ENCODE data around the gene CLDN4.
"Not testable (repeated sequence)": the region's sequence is repeated elsewhere in the genome, so short reads cannot be mapped to it uniquely, and the experiment has no call there.

CLDN4 gene

DNA sequence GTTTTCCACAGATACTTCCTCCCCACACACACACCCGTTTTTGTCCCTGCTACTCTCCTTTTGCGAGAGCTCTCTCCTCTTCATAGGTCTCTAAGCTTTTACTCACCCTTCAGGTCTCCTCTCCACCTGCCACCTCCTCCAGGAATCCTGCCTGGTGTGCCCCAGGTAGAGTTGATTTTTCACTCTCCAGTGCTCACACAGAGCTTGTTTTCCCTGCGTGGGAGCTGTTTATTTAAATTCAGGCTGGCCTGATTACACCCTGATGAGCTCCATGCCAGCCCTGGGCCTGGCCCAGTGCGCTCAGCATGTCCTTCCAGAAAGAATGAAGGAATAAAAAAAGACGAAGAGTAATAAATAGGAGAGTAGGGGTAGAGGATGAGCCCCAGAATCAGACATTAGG, 7.5 kb upstream of the CLDN4 start:
- DNase-seq (ENCODE audit: low read depth in 2 of 2, low spot score in 1 of 2), result no peak

DNA sequence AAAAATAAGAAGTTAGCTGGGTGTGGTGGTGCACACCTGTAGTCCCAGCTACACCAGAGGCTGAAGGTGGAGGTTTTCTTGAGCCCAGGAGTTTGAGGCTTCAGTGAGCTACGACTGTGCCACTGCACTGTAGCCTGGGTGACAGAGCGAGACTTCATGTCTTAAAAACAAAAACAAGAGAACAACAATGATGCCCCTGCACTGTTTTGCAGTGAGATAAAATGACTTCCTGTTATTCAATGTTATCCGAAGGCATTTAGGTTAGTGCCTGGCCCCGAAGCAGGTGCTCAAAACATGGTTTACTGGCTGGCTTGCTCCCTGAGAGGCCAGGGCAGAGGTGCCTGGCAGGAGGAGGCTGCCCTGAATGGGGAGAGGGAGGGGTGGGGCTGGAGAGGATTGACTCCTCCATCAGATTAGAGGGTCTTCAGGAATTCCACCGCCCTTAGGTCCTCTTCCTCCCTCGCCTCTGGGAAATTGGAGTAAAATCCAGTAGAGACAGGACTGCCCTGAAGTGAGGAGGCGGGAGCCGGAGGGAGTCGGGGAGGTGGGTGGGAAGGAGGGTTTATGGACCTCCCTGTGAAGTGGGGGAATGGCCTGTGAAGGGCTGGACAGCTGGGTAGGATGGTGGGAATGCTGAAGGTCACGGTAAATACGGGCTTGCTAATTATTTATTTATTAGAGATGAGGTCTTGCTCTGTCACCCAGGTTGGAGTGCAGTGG, 6.8 kb upstream of the CLDN4 start:
- no peak for DNase-seq (ENCODE audit: low read depth in 2 of 2, low spot score in 1 of 2)

DNA sequence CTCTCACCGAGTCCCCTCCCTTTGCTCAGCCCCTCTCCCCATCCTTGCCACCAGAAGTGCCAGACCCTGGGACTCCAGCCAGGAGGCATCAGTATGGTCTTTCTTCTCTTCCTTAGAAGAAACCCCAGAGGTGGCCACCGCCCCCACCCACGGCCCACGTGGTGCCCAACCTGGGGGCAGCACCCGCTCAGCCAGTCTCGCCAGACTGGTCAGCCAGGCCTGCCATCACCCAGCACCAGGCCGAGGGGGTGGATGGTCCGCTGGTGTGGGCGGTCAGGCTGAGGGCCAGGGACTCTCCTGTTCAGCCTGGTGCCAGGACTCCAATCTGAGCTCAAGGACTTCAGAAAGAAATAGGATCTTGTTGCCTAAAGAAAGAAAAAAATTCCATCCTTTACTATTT, 5.8 kb upstream of the CLDN4 start:
- DNase-seq (ENCODE audit: low read depth in 2 of 2, low spot score in 1 of 2), result no peak

DNA sequence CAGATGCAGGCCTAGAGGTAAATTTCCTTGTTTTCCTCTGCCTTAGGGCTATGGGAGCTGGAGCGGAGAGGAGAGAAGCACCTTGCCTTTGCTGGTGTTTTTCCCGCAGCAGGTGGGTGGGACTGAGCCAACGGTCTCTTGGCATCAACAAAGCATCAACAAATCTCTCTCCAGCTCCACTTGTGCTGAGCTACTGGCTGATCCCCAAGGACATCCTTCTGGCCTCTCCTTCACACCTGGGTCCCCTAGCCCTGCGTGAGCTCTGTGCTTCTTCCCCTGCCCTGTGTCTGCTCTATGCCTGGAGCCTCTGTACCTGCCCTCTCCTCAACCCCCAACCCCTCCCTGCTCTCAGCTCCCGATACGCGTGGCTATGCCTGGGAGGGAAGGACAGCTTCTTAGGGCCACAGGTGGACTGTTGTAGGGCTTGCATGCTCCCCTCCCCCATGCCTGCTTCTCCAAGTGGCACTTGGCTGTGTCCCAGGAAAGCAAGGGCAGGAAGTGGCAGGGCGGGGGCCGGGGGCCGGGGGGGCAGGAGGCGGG, 3.2 kb upstream of the CLDN4 start:
- no peak for DNase-seq (ENCODE audit: low read depth in 2 of 2, low spot score in 1 of 2)

DNA sequence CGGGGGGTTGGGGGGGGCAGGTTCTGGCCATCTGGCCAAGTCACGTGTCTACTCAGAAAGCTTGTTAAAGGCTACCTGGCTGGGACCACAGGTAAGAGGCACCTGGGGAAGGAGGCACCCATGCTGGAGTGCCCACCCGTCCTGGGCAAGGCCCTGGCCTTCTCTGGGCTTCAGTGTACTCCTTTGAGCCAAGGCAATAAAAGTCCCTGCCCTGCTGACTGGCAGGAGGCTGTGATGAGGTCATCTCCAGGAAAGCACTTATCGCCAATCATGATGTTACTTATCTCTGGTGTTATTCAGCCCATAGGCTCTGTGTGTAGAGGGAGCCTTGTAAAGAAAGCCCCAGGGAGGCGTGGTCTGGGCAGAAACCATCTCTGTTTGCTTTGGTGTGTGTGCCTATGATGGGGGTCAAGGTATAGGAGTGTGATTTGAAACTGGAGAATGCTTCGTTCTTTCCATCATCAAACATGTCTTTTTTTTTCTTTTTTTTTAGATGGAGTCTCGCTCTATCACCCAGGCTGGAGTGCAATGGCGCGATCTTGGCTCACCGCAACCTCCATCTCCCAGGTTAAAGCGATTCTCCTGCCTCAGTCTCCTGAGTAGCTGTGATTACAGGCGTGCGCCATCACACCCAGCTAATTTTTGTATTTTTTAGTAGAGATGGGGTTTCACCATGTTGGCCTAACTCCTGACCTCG, 2.5 kb upstream of the CLDN4 start:
- no peak for DNase-seq (ENCODE audit: low read depth in 2 of 2, low spot score in 1 of 2)

DNA sequence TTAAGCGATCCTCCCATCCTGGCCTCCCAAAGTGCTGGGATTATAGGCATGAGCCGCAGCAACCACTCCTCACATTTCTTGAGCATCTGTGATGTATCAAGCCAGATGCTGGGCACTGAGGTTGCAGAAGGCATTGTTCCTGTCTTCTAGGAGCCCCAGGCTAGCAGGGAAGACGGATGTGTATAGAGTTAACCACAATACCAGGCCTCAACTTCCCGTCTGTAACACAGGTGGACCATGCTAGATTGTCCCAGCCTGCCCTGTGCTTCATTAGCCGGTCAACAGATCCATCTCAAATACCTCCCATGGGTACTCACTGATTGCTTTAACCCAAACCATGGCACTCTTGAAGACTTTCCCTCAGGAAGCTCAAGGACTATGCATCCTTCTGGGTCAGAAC, 1.8 kb upstream of the CLDN4 start:
- DNase-seq (ENCODE audit: low read depth in 2 of 2, low spot score in 1 of 2), result no peak

DNA sequence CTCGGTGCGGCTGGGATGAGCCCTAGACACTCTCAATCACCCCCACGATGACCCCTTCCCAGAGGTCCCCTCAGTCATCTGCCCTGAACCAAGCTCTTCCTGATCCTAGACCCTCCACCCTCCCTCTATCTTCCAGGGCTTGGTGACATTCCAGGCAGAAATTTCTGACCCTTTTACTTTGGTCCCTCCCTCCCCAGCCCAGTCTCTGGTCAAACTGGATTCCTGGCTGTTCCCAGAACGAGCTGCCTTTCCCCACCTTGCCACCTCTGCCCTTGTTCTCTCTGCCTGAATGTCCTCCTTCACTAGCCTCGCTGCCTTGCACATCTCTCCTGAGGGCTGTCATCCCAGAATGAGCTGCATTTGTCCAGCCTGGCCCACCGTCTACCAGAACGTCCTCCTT, 1.3 kb upstream of the CLDN4 start:
- DNase-seq (ENCODE audit: low read depth in 2 of 2, low spot score in 1 of 2), result no peak

DNA sequence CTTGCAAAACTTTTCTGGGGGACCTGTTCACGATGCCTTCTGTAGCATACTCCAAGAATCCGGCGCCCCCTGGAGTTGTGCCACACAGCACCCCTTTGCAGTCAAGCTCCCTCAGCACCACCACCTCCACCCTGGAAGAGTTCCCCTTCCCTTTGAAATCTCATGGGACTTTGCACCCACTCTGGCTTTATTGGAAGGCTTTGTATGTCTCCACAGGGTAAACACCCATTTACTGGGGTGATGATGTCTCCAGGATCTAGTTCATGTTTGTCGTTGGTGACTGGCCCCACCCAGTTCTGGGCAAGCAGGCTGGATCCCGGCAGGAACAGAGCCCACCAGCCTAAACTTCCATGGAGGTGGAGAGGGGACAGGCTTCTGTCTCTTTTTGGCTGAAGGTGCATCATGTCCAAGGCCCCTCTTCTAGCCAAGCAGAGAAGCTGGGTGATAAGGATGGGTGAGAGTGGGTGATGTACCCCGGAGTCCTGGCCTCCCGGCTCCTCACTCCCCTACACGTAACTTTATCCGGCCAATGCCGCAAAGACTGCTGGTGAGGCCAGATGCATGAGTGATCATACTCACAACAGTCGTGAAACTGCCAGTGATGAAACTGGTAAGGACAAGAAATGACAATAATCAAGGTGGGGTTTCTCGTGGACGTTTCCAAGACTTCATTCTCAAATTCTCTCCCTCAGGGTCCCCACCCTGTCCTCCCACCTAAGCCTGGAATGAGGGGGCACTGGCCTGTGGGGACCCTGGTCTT, 695 bp upstream of the CLDN4 start:
- no peak for DNase-seq (ENCODE audit: low read depth in 2 of 2, low spot score in 1 of 2)

DNA sequence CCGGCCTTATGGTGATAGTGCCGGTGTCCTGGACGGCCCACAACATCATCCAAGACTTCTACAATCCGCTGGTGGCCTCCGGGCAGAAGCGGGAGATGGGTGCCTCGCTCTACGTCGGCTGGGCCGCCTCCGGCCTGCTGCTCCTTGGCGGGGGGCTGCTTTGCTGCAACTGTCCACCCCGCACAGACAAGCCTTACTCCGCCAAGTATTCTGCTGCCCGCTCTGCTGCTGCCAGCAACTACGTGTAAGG, 713 bp downstream of the CLDN4 start:
- no peak for DNase-seq (ENCODE audit: low read depth in 2 of 2, low spot score in 1 of 2)

DNA sequence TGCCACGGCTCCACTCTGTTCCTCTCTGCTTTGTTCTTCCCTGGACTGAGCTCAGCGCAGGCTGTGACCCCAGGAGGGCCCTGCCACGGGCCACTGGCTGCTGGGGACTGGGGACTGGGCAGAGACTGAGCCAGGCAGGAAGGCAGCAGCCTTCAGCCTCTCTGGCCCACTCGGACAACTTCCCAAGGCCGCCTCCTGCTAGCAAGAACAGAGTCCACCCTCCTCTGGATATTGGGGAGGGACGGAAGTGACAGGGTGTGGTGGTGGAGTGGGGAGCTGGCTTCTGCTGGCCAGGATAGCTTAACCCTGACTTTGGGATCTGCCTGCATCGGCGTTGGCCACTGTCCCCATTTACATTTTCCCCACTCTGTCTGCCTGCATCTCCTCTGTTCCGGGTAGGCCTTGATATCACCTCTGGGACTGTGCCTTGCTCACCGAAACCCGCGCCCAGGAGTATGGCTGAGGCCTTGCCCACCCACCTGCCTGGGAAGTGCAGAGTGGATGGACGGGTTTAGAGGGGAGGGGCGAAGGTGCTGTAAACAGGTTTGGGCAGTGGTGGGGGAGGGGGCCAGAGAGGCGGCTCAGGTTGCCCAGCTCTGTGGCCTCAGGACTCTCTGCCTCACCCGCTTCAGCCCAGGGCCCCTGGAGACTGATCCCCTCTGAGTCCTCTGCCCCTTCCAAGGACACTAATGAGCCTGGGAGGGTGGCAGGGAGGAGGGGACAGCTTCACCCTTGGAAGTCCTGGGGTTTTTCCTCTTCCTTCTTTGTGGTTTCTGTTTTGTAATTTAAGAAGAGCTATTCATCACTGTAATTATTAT, 1.2 kb downstream of the CLDN4 start:
- no peak for DNase-seq (ENCODE audit: low read depth in 2 of 2, low spot score in 1 of 2)

DNA sequence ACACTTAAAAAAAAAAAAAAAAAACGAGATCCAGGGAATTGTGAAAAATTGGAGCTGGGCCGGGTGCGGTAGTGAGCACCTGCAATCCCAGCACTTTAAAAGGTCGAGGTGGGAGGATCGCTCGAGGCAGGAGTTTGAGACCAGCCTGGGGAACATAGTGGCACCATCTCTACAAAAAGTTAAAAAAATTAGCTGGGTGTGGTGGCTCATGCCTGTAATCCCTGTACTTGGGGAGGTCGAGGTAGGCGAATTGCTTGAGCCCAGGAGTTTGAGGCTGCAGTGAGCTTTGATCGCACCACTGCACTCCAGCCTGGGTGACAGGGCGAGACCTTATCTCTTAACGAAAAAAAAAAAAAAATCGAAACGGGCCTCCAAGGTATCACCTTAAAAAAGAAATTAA, 2.0 kb downstream of the CLDN4 start:
- DNase-seq (ENCODE audit: low read depth in 2 of 2, low spot score in 1 of 2), result no peak

DNA sequence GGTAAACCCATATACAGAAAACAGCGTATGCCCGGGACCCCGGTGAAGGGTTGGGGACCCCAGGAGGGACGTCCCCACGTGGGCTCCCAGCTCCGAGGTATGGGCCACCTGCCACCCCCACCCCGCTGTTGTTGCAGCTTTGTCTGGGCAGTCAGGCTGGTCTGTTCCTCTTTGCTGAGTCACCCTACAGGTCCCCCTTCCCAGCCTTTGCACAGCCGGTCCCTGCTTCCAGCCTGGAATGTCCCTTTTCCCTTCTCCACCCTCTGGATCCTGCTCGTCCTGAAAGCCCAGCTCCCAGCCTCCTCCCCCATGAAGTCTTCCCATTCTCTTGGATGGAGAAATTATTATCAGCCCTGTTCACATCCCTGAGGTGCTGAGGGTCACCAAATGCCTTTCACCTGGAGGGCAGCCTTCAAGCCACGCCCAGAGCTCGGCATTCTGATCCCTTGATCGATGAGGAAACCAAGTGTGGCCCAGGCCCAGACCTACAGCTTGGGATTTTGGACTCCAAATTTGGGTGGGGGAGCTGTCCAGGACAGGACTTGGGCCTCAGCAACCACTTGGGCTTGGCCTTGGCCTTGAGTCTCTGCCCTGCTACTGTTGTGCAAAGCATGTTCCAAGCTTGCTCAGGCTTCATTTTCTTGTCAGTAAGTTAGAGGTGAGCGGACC, 2.6 kb downstream of the CLDN4 start:
- no peak for DNase-seq (ENCODE audit: low read depth in 2 of 2, low spot score in 1 of 2)

DNA sequence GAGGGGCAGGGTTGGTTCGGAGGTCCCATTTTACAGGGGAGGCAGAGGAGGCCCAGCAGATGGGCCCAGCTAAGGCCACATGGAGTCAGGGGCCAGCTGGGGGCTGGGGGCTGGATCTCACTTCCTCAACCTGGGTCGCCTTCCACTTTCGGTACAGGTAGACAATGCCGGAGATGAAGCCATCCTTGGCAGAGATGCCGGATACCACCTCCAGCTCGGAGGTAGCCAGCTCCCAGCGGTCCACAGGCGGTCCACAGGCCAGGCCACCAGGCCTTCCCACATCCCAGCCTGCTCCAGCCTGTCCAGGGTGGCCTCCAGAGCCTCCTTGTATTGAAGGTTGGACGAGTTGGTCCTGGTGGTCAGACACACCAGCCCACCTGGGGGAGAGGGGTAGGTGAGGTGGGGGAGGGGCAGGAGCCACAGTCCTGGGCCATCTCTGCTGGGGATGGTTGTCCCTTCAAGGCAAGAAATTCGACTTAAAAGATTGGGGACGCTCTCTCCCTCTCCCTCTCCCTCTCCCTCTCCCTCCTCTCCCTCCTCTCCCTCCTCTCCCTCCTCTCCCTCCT, 3.9 kb downstream of the CLDN4 start:
- DNase-seq (ENCODE audit: low read depth in 2 of 2, low spot score in 1 of 2), result no peak

DNA sequence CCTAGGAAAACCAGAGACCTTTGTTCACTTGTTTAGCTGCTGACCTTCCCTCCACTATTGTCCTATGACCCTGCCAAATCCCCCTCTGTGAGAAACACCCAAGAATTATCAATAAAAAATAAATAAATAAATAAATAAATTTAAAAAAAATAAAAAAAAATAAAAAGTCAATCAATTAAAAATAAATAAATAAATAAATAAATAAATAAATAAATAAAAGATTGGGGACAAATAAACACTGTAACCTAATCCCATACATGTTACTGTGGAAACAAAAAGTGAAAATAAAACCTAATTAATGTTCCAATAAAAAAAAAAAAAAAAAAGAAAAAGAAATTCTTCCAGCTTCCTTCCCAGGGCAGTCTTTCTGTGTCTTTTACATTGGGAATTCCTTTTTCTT, 6.4 kb downstream of the CLDN4 start:
- not testable (repeated sequence) for DNase-seq (ENCODE audit: low read depth in 2 of 2, low spot score in 1 of 2)

DNA sequence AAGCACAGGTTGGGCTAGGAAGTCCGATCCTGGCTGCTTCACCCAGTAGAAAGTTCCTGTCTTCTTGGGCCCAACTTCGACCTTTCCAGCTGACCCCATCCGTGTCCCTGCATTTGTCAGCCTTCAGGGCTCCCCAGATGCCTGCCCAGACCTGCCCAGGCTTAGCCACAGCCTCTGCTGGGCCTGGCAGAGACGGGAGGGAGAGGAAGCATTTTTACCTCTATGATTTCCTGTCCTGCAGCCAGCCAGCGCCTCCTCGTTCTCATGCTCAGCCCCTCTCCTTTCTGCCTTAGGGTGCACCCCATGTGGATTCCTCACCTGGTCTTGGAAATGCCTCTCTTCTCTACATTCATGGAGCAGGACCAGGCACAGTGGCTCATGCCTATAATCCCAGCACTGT, 7.8 kb downstream of the CLDN4 start:
- DNase-seq (ENCODE audit: low read depth in 2 of 2, low spot score in 1 of 2), result no peak

DNA sequence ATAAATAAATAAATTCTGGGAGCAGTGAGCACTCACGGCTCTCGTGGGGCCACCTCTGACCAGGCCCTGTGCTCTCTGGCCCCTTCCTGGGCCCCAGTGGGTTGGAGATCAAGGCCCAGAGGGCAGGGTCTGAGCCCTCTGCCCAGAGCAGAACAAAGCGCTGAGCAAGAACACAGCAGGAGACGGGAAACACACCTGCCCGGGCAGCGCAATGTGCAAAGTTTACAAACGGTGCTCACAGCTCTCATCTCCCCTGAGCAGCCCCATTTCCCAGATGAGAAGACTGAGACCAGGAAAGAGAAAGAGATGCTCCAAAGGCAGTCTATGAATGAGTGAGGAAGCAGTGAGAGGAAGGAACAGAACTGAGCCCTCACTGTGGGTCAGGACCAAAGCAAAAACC, 8.5 kb downstream of the CLDN4 start:
- DNase-seq (ENCODE audit: low read depth in 2 of 2, low spot score in 1 of 2), result no peak

DNA sequence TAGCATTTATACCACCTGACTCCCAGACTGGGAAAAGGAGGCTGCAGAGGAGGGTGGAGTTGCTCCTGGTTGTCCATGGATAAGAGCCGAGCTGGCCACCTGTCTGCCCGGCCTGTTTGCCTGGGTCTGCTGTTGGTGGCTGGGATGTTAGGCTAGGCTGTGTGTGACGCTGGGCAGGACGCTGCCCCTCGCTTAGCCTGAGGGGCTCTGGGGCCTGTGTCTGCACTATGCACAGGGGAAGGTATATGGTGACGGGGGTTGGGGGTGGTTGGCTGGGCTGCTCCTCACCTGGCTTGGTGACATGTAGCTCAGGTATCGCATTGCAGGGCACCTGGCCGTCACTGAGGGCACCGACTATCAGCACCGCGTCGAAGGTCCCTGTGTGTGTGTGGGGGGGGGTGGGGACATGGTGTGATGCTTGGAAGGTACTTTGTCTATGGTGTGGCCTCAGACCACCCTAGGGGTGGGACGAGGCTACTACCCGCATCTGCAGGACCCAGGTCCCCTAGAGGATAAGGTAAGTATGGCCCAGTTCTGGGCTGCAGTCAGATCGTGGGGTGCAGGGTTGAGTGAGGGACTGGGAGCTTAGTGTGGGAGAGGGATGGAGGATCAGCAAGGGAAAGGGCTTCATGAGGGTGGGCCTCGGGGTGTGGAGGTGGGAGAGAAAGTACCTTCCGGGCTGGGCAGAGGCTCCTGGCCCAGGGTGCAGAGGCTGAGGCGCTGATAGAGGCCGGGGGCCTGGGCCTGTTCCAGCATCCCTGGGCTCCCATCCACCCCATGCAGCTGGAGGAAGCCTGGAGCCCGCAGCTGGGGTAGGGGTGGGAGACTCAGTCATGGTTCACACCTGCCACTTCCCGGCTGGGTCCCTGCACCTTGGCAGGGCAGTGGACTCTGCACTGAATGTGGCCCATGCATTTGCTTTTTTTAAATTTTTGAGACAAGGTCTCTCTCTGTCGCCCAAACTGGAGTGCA, 9.2 kb downstream of the CLDN4 start:
- no peak for DNase-seq (ENCODE audit: low read depth in 2 of 2, low spot score in 1 of 2)

DNA sequence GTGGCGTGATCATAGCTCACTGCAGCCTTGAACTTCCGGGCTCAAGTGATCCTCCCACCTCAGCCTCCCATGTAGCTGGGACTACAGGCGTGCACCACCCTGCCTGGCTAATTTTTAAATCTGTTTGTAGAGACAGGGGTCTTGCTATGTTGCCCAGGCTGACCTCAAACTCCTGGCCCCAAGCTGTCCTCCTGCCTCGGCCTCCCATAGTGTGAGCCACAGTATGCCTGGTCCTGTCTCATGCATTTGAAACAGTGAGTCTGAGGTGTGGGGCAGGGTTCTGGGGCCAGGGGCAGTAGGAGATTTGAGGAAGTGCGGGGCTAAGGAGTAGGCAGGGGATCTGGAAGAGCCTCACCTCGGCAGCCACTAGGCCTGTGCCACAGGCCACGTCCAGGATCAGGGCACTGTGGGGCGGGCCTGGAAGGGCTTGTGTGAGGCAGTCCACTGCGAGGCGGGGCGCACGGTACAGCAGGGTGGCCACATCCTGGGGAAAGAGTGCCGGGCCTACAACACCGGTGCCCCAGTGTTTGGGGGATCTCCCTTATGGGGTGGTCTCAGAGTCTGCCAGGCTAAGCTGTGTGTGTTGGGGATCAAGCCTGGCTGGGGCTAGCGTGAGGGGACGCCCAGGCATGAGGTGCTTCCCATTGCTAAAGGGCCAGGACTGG, 10.1 kb downstream of the CLDN4 start:
- DNase-seq (ENCODE audit: low read depth in 2 of 2, low spot score in 1 of 2), result no peak

DNA sequence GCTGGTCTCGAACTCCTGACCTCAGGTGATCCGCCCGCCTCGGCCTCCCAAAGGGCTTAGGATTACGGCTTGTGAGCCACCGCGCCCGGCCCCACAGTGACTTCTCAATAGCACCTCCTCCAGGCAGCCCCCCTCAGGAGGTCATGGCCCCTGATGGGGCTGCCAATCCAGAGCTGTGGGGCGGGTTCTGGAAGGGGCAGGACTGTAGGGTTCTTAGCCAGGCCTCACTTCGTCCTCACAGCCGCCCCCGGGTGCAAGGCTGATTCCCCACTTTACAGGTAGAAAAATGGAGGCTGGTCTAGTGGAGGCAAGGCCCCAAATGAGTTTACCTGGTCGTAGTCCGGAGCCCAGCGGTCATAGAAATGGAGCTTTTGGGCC, 10.9 kb downstream of the CLDN4 start:
- DNase-seq (ENCODE audit: low read depth in 2 of 2, low spot score in 1 of 2), result no peak

Data from stimulated activated CD8-positive, alpha-beta memory T cell treated with anti-CD3 and anti-CD28 coated beads, Interleukin-4, amount 100 ng/mL, for 1 hour (primary cell).